WERI-Rb-1 (cell line): ENCODE measurements around the gene HMGCS2.

Source experiments
- DNase-seq: peaks from one replicate; pipeline ENCODE4 v3.0.0-alpha.2; 2020
- H3K27ac ChIP-seq: fragments of 250-450 bp; sonication (Bioruptor Pico); 2 replicates; pipeline ENCODE4 v1.5.1; 2020; ENCODE audit warnings: mild to moderate bottlenecking, moderate library complexity
- H3K27me3 ChIP-seq: fragments of 250-450 bp; sonication (Bioruptor Pico); 2 replicates; pipeline ENCODE4 v1.5.1; 2021; ENCODE audit warnings: mild to moderate bottlenecking, low read depth, moderate library complexity; ENCODE audit not compliant: insufficient read depth, severe bottlenecking
- H3K36me3 ChIP-seq: fragments of 250-450 bp; sonication (Bioruptor Pico); 2 replicates; pipeline ENCODE4 v1.5.1; 2020; ENCODE audit warnings: mild to moderate bottlenecking, moderate library complexity
- H3K4me3 ChIP-seq: 2 replicates; pipeline ENCODE4 v1.5.1; 2011; ENCODE audit warnings: low read depth, mild to moderate bottlenecking, control low read depth, low read length
- H3K9me3 ChIP-seq: fragments of 250-450 bp; sonication (Bioruptor Pico); 2 replicates; pipeline ENCODE4 v1.5.1; 2021; ENCODE audit warnings: mild to moderate bottlenecking, moderate library complexity; ENCODE audit not compliant: severe bottlenecking
- TF ChIP-seq, protein P1 (sequence below): IDR thresholded peaks from 2 replicates; pipeline ENCODE4 v1.5.1; 2011; ENCODE audit warnings: low read depth, mild to moderate bottlenecking, control low read depth, inconsistent platforms, low read length

The HMGCS2 gene

DNA sequence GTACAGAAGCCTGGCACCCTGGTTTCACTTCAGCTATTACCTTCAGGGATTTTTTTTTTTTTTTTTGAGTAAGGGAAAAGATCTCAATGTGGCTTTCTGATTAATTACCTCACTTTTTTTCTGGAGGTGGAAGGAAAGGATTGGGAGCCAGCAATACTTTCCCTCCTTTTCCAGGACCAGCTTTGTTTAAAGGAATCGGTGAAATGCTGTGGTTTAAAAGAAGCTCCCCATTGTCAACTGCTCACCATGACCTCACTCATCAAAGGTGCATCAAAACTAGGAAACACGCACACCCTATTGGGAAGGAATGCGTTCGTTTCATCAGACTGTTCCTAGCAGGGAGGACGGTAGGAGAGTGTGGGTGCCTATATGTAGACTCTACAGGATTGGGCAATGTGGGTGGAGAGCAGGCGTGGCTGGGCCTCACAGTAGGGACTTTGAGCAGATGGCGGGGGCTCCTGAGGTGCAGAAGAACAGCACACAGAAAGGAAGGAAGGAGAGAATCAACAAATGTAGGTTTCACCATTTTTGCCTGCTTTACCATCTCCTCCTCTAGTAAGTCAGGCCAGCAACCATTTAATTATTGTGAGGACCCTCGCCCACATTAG lies 44.0 kb downstream of the HMGCS2 start:
- TF ChIP-seq, protein P1, sequence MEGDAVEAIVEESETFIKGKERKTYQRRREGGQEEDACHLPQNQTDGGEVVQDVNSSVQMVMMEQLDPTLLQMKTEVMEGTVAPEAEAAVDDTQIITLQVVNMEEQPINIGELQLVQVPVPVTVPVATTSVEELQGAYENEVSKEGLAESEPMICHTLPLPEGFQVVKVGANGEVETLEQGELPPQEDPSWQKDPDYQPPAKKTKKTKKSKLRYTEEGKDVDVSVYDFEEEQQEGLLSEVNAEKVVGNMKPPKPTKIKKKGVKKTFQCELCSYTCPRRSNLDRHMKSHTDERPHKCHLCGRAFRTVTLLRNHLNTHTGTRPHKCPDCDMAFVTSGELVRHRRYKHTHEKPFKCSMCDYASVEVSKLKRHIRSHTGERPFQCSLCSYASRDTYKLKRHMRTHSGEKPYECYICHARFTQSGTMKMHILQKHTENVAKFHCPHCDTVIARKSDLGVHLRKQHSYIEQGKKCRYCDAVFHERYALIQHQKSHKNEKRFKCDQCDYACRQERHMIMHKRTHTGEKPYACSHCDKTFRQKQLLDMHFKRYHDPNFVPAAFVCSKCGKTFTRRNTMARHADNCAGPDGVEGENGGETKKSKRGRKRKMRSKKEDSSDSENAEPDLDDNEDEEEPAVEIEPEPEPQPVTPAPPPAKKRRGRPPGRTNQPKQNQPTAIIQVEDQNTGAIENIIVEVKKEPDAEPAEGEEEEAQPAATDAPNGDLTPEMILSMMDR: no peak
- Histone ChIP-seq H3K9me3 (no peaks in the 10 kb centered on the region), H3K27ac (no peak overlapping the region), H3K27me3 (no peaks in the 10 kb centered on the region), H3K36me3 (peaks cover 35% of the 10 kb centered on the region), H3K4me3 (no peak overlapping the region)
- DNase-seq: no peak

DNA sequence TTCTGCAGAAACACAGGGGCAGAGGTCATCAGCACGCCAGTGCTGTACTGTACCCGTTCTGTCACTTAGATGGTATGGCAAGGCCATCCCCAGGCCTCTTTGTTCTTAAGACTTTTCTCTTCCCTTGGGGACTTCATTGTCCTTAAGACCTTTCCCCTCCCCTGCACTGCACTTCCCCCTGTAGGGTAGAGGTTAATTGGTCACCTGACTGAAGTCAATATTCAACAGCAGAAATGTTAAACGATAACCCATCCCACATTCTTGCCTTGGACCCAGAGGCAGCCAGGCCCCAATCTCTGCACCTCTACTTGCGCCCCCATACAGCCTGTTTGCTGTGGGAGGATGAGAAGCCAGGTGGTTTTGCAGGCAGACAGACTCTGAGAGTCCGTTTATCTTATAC lies 46.8 kb downstream of the HMGCS2 start:
- TF ChIP-seq, protein P1: no peak
- no peak for DNase-seq
- Histone ChIP-seq H3K36me3 (peaks cover 23% of the 10 kb centered on the region), H3K4me3 (no peak overlapping the region), H3K27ac (no peak overlapping the region), H3K9me3 (no peaks in the 10 kb centered on the region), H3K27me3 (no peaks in the 10 kb centered on the region)

DNA sequence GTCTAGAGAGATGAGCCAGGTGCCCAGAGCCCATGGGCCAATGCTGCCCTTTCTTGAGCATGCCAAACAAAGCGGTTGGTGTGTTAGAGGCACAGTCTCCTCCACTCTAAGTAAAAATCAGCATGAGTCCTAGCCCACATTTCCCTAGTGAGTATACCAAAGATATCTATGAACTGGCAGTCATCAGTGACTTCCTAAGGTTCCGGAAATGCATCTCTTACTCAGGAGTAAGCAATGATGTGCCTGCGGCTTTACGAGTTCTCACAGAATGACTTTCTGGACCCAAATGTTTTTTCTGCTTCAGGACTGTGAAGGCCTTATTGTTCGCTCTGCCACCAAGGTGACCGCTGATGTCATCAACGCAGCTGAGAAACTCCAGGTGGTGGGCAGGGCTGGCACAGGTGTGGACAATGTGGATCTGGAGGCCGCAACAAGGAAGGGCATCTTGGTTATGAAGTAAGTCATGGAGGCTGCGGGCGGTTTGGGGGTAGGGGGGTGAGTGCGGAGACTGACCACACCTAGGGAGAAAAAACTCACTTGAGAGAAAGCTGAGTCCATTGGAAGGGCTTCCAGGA lies 47.8 kb downstream of the HMGCS2 start:
- no peak overlapping the region for H3K4me3 ChIP-seq
- no peak for DNase-seq
- no peaks in the 10 kb centered on the region for H3K27me3 ChIP-seq
- H3K9me3 ChIP-seq: no peaks in the 10 kb centered on the region
- H3K27ac ChIP-seq: no peak overlapping the region
- H3K36me3 ChIP-seq: peaks cover 18% of the 10 kb centered on the region
- TF ChIP-seq, protein P1: no peak

DNA sequence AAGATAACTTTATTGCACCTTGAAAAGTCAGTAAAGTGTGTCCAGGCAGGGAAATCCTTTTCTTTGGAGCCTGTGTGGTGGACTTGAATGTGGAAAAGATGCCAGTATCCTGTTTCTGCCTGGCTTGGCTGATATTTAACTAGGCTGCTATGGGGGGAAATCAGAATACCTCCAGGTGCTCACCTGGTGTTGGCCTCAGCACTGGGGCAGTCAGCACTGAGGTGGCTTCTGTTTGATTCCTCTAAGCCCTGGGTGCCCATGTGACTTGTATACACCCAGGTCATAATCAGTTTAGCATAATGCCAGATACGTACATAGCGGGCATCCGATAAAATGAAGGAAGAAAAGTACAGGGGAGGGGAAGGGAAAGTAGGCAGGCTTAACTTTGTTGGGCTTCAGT lies 49.7 kb downstream of the HMGCS2 start:
- Histone ChIP-seq H3K27ac (no peak overlapping the region), H3K27me3 (no peaks in the 10 kb centered on the region), H3K9me3 (no peaks in the 10 kb centered on the region), H3K4me3 (no peak overlapping the region), H3K36me3 (peaks cover 9% of the 10 kb centered on the region)
- TF ChIP-seq, protein P1: no peak
- no peak for DNase-seq

DNA sequence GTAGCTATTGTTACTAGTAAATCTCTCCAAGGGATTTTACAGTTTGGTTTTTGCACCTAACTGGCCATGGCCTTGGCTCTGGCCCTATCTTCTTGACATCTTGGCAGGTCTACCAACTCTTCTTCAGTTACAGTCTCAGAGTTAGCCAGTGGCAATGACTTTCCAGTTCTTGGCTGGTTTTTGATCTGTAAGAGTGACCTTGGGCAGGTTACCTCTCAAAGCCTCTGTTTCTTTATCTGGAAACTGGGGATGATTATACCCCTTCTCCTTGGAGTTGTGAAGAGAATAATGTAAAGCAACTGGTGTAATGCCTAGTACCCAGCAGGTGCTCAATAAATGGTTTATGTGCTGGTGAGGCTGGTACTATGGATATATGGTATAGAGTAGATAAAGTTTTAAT lies 50.3 kb downstream of the HMGCS2 start:
- Histone ChIP-seq H3K36me3 (peaks cover 9% of the 10 kb centered on the region), H3K27ac (no peak overlapping the region), H3K9me3 (no peaks in the 10 kb centered on the region), H3K4me3 (no peak overlapping the region), H3K27me3 (no peaks in the 10 kb centered on the region)
- no peak for DNase-seq
- TF ChIP-seq, protein P1: no peak

DNA sequence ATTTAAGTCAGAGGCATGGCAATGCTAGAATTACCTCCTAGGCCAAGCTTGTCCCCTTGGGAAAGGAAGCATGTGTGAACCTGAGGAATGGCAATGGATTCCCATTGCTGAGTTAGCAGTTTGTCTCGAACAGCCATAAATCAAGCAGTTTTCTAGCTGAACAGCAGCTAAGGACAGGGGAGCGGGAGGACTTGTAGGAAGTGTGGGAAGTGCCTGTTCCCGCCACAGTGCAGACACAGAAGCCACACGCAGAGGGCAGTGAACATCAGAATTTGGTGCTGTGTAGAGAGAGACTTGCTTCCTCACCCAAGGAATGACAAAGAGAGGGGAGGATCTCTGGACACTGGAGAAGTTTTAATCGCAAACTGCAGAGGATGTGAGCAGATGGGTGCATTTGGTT lies 53.2 kb downstream of the HMGCS2 start:
- Histone ChIP-seq H3K9me3 (no peaks in the 10 kb centered on the region), H3K4me3 (no peak overlapping the region), H3K27ac (no peak overlapping the region), H3K36me3 (peaks cover 2% of the 10 kb centered on the region; the same call in 1 of the 2 replicates), H3K27me3 (no peaks in the 10 kb centered on the region)
- TF ChIP-seq, protein P1: no peak
- DNase-seq: no peak
